ENCODE results near the gene TCEA3.

- TF ChIP-seq CTCF (IDR thresholded peaks at IDR 0.05) = no peak
- no peak for TF ChIP-seq POLR2A (IDR thresholded peaks at IDR 0.05)
- TF ChIP-seq POLR2AphosphoS5 (IDR thresholded peaks at IDR 0.05; ENCODE audit: insufficient read depth in 1 of 2, low read depth in 1 of 2) = no peak
Observed at GRCh38 chr1:23471473-23472075, 47.0 kb upstream of the TCEA3 start.
